GM15510 (cell line): Measurements from ENCODE around the gene CLCN6.

ENCODE experiments used
- POLR2A ChIP-seq: IDR thresholded peaks from 3 replicates; pipeline ENCODE4 v1.6.1; 2011; ENCODE audit warnings: borderline replicate concordance; ENCODE audit not compliant: insufficient read length; ENCODE audit errors: extremely low read depth

The CLCN6 gene

DNA sequence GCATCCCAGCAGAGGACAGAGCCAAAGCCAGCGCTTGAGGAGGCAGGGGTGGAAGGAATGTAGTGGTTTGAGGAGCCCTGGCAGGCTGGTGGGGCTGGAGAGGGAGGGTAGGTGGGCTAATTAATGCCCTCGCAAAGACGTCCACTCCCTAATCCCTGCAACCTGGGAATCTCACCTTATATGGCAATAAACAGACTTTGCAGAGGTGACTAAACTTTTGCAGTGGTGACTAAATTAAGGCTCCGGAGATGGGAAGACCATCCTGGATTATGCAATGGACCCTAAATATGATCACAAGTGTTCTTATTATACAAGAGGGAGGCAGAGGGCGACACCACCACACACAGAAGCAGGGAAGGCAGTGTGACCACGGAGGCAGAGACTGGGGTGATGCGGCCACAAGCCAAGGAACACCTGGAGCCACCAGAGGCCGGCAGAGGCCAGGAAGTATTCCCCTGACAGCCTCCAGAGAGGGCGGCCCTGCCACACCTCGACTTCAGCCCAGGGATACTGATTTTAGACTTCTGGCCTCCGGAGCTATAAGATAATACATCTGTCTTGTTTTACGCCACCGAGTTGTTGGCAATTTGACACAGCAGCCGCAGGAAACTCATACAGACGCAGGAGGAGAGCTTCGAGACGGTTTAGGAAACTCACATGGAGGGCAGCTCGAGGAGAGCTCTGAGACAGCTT is 75.9 kb downstream of the CLCN6 start:
- TF ChIP-seq POLR2A = no peak

DNA sequence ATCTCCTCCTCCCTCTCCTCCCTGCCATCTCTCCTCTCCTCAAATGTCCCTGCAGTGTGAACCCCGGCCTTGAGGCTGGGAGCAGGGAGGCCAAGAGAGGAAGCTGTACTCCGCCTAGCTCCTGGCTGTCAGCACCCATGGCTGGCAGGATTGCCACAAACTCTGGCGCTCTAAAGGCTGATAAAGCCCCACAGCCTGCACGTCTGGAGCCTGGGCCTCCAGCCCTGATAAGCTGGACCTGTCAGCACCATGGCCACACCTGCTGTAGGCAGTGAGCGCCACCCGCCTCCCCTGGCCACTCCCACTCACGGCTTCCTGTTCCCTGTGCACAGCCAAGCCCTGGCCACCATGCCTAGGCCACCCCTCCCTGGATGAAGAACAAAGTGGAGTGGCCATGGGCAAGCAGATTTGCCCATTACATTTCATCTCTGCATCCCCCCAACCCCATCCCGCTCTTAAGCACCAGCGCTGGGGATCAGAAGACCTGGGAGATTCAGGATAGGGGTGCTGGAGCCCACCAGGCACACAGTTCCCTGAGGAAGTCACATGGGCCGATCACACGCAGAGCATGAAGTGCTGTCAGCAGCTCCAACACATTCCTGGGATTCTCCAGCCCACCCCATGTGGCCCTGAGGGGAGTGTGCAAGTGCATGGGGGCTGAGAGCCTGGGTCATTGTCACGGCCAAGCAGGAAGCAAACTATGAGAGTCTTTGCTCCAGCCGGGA is 77.0 kb downstream of the CLCN6 start:
- TF ChIP-seq POLR2A = no peak

DNA sequence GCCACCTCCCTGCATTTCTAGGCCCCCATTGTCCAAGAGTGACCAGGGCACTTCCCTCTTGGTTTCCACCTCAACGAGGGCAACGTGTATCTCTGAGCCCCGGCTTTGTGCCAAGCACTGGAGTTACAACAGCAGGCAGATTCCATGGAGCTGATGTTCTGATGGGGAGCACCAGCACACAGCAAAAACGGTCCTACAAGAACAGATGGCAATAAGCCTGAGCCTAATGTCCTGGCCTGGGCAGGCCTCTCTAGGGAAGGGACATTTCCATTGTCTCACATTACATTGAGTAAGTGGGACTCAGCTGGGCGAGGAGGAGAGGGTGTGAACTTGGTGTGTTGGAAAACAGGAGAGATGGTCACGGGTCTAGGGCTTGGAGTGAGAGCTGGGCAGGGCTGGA is 79.9 kb downstream of the CLCN6 start:
- TF ChIP-seq POLR2A = no peak

- no peak for TF ChIP-seq POLR2A
These were observed 81.1 kb downstream of the CLCN6 start for GRCh38 chr1:11886986-11887665.

GRCh38 chr1:11887666-11888007 is 81.6 kb downstream of the CLCN6 start:
- TF ChIP-seq POLR2A = no peak

GRCh38 chr1:11888206-11888876 is 82.3 kb downstream of the CLCN6 start:
- TF ChIP-seq POLR2A = no peak

GRCh38 chr1:11888877-11889208 is 82.9 kb downstream of the CLCN6 start:
- no peak for TF ChIP-seq POLR2A

DNA sequence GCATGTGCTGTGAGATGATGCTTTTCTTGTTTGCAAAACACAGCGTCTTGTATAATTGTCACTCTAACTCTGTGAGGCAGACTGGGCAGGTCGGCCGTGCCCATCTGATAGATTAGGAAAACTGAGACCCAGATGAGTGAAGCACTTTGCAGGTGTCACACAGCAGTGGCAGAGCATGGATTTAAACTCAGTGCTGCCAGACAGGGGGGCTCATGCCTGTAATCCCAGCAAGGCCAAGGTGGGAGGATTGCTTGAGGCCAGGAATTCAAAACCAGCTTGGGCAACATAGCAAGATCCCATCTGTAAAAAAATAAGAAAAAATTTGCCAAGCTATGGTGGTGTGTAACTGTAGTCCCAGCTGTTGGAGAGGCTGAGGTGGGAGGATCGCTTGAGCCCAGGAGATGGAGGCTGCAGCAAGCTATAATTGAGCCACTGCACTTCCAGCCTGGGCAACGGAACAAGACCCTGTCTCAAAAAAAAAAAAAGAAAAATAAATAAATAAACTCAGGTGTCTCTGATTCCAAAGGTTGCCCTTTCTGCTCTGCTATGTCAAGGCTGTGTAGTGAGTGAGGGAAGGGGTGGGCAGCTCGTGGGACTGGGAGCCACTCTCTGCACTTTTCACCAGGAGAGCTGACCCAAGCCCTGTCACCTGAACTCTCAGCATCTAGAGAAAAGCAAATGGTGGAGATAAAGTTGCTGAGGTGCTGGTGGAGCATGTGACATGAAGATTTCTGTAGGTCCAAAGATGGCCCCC is 85.6 kb downstream of the CLCN6 start:
- no peak for TF ChIP-seq POLR2A
